ENCODE results near the gene PAPSS2. TPM values are rescaled to one million over a fixed set of nuclear protein-coding genes. Genes with fewer than 3 reads are reported as not detected.
"Not testable (repeated sequence)": the region's sequence is repeated elsewhere in the genome, so short reads cannot be mapped to it uniquely, and the experiment has no call there.

The PAPSS2 gene
- total RNA-seq, 1 donor from 2014 or later, result 7.3 TPM

DNA sequence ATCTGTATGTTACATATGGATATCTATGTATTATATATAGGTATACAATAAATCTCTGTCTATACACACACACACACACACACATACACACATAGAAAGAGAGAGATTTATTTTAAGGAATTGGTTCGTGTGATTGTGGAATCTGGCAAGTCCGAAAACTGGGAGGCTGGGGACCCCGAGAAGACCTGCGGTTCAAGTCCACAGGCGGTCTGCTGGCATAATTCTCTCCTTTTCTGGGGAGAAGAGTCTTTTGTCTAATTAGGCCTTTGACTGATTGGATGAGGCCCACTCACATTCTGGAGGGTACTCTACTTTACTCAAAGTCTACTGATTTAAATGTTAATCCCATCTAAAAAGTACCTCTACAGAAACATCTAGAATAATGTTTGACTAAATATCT lies 65.1 kb downstream of the PAPSS2 start:
- no peaks in the 10 kb centered on the region for H3K9me3 Mint-ChIP-seq (ENCODE audit: low read depth)
- H3K27ac Mint-ChIP-seq, result peak overlapping the region; percentile 45
- TF ChIP-seq, protein P1, sequence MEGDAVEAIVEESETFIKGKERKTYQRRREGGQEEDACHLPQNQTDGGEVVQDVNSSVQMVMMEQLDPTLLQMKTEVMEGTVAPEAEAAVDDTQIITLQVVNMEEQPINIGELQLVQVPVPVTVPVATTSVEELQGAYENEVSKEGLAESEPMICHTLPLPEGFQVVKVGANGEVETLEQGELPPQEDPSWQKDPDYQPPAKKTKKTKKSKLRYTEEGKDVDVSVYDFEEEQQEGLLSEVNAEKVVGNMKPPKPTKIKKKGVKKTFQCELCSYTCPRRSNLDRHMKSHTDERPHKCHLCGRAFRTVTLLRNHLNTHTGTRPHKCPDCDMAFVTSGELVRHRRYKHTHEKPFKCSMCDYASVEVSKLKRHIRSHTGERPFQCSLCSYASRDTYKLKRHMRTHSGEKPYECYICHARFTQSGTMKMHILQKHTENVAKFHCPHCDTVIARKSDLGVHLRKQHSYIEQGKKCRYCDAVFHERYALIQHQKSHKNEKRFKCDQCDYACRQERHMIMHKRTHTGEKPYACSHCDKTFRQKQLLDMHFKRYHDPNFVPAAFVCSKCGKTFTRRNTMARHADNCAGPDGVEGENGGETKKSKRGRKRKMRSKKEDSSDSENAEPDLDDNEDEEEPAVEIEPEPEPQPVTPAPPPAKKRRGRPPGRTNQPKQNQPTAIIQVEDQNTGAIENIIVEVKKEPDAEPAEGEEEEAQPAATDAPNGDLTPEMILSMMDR (IDR thresholded peaks at IDR 0.05; ENCODE audit: unreplicated experiment), result no peak
- no peak overlapping the region for H3K4me3 Mint-ChIP-seq (ENCODE audit: low read depth)
- no peaks in the 10 kb centered on the region for H3K36me3 Mint-ChIP-seq (ENCODE audit: insufficient read depth)
- no peaks in the 10 kb centered on the region for H3K27me3 Mint-ChIP-seq
- peaks cover 17% of the 10 kb centered on the region for H3K4me1 Mint-ChIP-seq (ENCODE audit: low read depth)
- no peak for DNase-seq (ENCODE audit: low spot score, unreplicated experiment)

DNA sequence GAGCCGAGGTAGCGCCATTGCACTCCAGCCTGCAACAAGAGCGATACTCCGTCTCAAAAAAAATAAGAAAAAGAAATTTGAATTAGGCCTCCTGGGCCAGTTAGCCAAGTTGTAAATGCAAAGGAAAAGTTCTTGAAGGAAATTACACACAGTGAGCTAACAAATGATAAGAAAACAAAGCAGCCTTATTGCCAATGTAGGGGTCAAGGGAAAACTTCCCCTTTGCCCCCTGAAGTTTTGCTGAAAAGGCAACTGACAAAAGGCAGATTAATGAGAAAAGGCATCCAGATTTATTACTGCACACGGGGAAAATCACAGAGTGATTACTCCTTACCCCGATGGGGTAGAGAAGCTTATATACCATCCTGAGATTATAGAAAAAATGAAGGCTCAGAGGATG lies 70.3 kb downstream of the PAPSS2 start:
- TF ChIP-seq, protein P1 (IDR thresholded peaks at IDR 0.05; ENCODE audit: unreplicated experiment), result no peak
- DNase-seq (ENCODE audit: low spot score, unreplicated experiment), result no peak
- H3K36me3 Mint-ChIP-seq (ENCODE audit: insufficient read depth), result no peaks in the 10 kb centered on the region
- H3K9me3 Mint-ChIP-seq (ENCODE audit: low read depth), result no peaks in the 10 kb centered on the region
- no peak overlapping the region for H3K4me3 Mint-ChIP-seq (ENCODE audit: low read depth)
- no peak overlapping the region for H3K27ac Mint-ChIP-seq
- H3K27me3 Mint-ChIP-seq, result no peaks in the 10 kb centered on the region
- H3K4me1 Mint-ChIP-seq (ENCODE audit: low read depth), result peaks cover 15% of the 10 kb centered on the region

DNA sequence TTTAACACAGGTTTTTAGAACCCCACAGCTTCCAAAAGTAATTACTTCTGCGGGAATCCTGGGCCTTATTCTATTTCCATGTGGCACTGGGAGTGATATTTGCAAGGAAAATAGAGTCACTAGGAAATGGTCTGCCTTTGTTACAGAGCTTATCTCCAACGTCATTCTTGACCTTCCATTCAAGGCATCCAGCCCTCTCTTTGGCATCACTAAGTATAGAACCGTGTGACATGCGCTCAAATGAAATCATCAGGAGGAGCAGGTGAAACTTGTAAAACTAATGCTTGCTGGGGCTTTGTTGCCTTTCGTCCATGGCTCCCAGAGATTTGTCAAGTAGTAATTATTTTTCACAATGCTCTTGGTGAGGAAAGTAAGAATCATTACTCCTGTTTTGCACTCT lies 73.4 kb downstream of the PAPSS2 start:
- TF ChIP-seq, protein P1 (IDR thresholded peaks at IDR 0.05; ENCODE audit: unreplicated experiment), result no peak
- DNase-seq (ENCODE audit: low spot score, unreplicated experiment), result no peak
- H3K4me3 Mint-ChIP-seq (ENCODE audit: low read depth), result no peak overlapping the region
- H3K9me3 Mint-ChIP-seq (ENCODE audit: low read depth), result no peaks in the 10 kb centered on the region
- H3K36me3 Mint-ChIP-seq (ENCODE audit: insufficient read depth), result no peaks in the 10 kb centered on the region
- H3K27ac Mint-ChIP-seq, result no peak overlapping the region
- H3K27me3 Mint-ChIP-seq, result no peaks in the 10 kb centered on the region
- H3K4me1 Mint-ChIP-seq (ENCODE audit: low read depth), result peaks cover 15% of the 10 kb centered on the region

DNA sequence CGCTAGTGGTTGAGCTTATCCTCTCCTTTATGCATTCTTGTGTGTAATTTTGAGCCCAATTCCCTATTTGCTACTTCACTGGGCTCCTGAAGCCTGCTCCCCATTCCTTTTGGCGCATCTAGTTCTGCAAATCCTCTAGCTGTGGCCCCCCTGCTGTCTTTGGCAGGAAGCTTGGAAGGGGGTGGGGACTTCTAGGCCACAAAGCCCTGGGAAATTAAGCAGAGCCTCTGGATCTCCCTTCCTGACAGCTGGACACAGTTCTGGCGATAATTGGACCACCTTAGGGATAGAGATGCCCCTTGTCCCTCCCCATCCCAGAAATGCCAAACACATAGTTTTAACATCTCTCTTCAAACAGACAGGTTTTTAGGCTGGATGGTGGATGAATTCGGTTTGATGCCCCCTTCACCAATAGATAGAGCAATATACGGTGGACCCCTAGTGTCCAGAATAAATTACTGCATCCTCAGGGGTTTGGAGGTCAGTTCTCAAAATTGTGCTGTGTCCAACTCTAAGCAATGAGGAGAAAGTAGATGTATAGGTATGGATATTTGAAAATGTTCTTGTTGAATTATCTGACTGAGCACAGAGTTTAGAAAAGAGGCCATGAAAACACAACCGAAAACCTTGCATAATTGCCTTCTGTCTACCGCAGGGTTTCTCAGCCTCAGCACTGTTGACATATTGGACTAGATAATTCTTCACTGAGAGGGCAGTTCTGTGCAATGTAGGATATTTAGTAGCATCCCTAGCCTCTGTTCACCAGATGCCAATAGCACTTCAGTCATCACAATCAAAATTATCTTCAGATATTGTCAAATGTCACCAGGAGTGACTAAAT lies 75.5 kb downstream of the PAPSS2 start:
- Mint-ChIP-seq H3K9me3 (ENCODE audit: low read depth) (no peaks in the 10 kb centered on the region), H3K4me1 (ENCODE audit: low read depth) (peaks cover 6% of the 10 kb centered on the region), H3K4me3 (ENCODE audit: low read depth) (no peak overlapping the region), H3K27me3 (no peaks in the 10 kb centered on the region), H3K27ac (no peak overlapping the region), H3K36me3 (ENCODE audit: insufficient read depth) (no peaks in the 10 kb centered on the region)
- DNase-seq (ENCODE audit: low spot score, unreplicated experiment), result no peak
- TF ChIP-seq, protein P1 (IDR thresholded peaks at IDR 0.05; ENCODE audit: unreplicated experiment), result peak; percentile 74

DNA sequence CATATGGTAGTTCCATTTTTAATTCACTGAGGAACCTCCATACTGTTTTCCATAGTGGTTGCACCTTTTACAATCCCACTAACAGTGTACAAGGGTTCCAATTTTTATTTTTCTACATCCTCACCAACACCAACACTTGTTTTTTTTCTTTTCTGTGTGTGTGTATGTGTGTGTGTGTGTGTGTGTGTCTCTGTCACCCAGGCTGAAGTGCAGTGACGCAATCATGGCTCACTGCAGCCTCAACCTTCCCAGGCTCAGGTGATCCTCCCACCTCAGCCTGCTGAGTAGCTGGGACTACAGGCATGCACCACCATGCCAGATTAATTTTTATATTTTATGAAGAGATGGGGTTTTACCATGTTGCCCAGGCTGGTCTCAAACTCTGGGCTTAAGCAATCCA lies 78.6 kb downstream of the PAPSS2 start:
- not testable (repeated sequence) for H3K27me3 Mint-ChIP-seq; H3K27ac Mint-ChIP-seq; H3K4me3 Mint-ChIP-seq (ENCODE audit: low read depth); H3K36me3 Mint-ChIP-seq (ENCODE audit: insufficient read depth); H3K9me3 Mint-ChIP-seq (ENCODE audit: low read depth); H3K4me1 Mint-ChIP-seq (ENCODE audit: low read depth); DNase-seq (ENCODE audit: low spot score, unreplicated experiment)

DNA sequence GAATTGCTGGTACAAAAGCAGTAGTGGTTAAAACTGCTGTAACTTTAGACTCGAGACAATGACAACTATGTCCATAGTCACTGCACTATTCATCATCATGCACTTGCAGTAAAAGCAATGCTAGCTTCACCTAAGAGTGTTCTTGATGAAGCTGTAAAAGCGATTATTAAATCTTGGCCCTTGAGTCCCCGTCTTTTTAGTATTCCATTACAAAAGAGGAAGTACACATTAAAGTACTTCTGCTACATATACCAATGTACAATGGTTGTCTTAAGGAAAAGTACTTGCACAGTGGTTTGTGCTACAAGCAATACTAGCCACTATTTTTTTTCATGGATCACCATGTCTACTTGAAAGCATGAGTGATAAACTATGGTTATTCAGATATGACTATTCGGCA lies 80.0 kb downstream of the PAPSS2 start:
- no peak for DNase-seq (ENCODE audit: low spot score, unreplicated experiment)
- peaks cover 2% of the 10 kb centered on the region for H3K4me1 Mint-ChIP-seq (ENCODE audit: low read depth)
- no peaks in the 10 kb centered on the region for H3K27me3 Mint-ChIP-seq
- TF ChIP-seq, protein P1 (IDR thresholded peaks at IDR 0.05; ENCODE audit: unreplicated experiment), result no peak
- no peak overlapping the region for H3K27ac Mint-ChIP-seq
- no peaks in the 10 kb centered on the region for H3K9me3 Mint-ChIP-seq (ENCODE audit: low read depth)
- no peak overlapping the region for H3K4me3 Mint-ChIP-seq (ENCODE audit: low read depth)
- no peaks in the 10 kb centered on the region for H3K36me3 Mint-ChIP-seq (ENCODE audit: insufficient read depth)
